SK-N-SH (cell line): ENCODE data around the gene AFMID. TPM values are rescaled to one million over a fixed set of nuclear protein-coding genes. Genes with fewer than 3 reads are reported as not detected.

ENCODE experiments used
- CTCF ChIA-PET: fragments of 300-600, 350-600 bp; formaldehyde crosslinking; extraction: SDS; loops from one replicate; lab custom pipeline; 2021; lab: Yijun Ruan, JAX
- POLR2A ChIA-PET: fragments of 350-600 bp; sonication (Branson Sonifier 250); formaldehyde crosslinking; extraction: SDS; loops from one replicate; lab custom pipeline; 2020; ENCODE audit warnings: antibody characterized with exemption, inconsistent platforms; lab: Yijun Ruan, JAX
- DNase-seq: peaks from one replicate; pipeline ENCODE4 v3.0.0; 2012
- H2AFZ ChIP-seq: fragments of 200-600 bp; sonication (generic); 2 replicates; pipeline ENCODE4 v1.8.1; 2016; ENCODE audit warnings: antibody characterized with exemption, mild to moderate bottlenecking, low read depth
- H3F3A ChIP-seq: fragments of 200-600 bp; sonication (generic); replicated peaks from 2 replicates; pipeline ENCODE3; 2016; ENCODE audit warnings: antibody characterized with exemption, mild to moderate bottlenecking; ENCODE audit not compliant: insufficient read depth
- H3K27ac ChIP-seq, 2 experiments: fragments of 200-500 bp in 1 of 2; fragments of 200-600 bp in 1 of 2; sonication (Bioruptor generic) in 1 of 2; sonication (generic), shearing (Covaris generic) in 1 of 2; 2 replicates each; pipeline versions ENCODE4 v1.5.1 to v1.6.1; 2014 to 2016; ENCODE audit warnings: low read depth in 2 of 2, inconsistent platforms in 1 of 2, low read length in 1 of 2, mild to moderate bottlenecking in 1 of 2, mixed read lengths in 1 of 2
- H3K27me3 ChIP-seq: fragments of 200-600 bp; sonication (generic), shearing (Covaris generic); 2 replicates; pipeline ENCODE4 v1.6.1; 2016; ENCODE audit warnings: mixed run types; ENCODE audit not compliant: insufficient read depth
- H3K36me3 ChIP-seq, 2 experiments: fragments of 200-500 bp in 1 of 2; fragments of 200-600 bp in 1 of 2; sonication (Bioruptor generic) in 1 of 2; sonication (generic) in 1 of 2; replicated peaks in 1 of 2; 2 replicates each; pipeline versions ENCODE3 to v1.5.1; 2014 to 2016; ENCODE audit warnings: low read length in 1 of 2, mild to moderate bottlenecking in 1 of 2; ENCODE audit not compliant: insufficient read depth in 2 of 2, control insufficient read depth in 1 of 2
- H3K4me1 ChIP-seq, 2 experiments: fragments of 200-500 bp in 1 of 2; fragments of 200-600 bp in 1 of 2; sonication (Bioruptor generic) in 1 of 2; sonication (generic), shearing (Covaris generic) in 1 of 2; 2 replicates each; pipeline versions ENCODE4 v1.5.1 to v1.6.1; 2014 to 2016; ENCODE audit warnings: low read depth in 1 of 2, low read length in 1 of 2, mixed run types in 1 of 2; ENCODE audit not compliant: insufficient read depth in 2 of 2, control insufficient read depth in 1 of 2
- H3K4me2 ChIP-seq: fragments of 200-600 bp; sonication (generic), shearing (Covaris generic); 2 replicates; pipeline ENCODE4 v1.6.1; 2017; ENCODE audit warnings: mixed run types
- H3K4me3 ChIP-seq, 2 experiments: fragments of 200-500 bp in 1 of 2; fragments of 200-600 bp in 1 of 2; sonication (Bioruptor generic) in 1 of 2; sonication (generic), shearing (Covaris generic) in 1 of 2; 2 replicates each; pipeline versions ENCODE4 v1.5.1 to v1.8.1; 2014 to 2016; ENCODE audit warnings: low read depth in 2 of 2, inconsistent platforms in 1 of 2, low read length in 1 of 2, mild to moderate bottlenecking in 1 of 2, mixed read lengths in 1 of 2, moderate library complexity in 1 of 2
- H3K79me2 ChIP-seq: fragments of 200-600 bp; sonication (generic); 2 replicates; pipeline ENCODE4 v1.8.1; 2017; ENCODE audit warnings: mild to moderate bottlenecking; ENCODE audit not compliant: insufficient read depth
- H3K9ac ChIP-seq: fragments of 200-600 bp; sonication (generic); 2 replicates; pipeline ENCODE4 v1.6.1; 2017; ENCODE audit warnings: mixed run types
- H3K9me2 ChIP-seq: fragments of 200-600 bp; sonication (generic); 2 replicates; pipeline ENCODE4 v1.6.1; 2017; ENCODE audit warnings: mixed run types
- H3K9me3 ChIP-seq: fragments of 200-600 bp; sonication (generic); 2 replicates; pipeline ENCODE4 v1.6.1; 2017; ENCODE audit warnings: mixed run types, mild to moderate bottlenecking, moderate library complexity
- H4K20me1 ChIP-seq: fragments of 200-600 bp; sonication (generic); 2 replicates; pipeline ENCODE4 v1.6.1; 2017; ENCODE audit warnings: mild to moderate bottlenecking, mixed run types; ENCODE audit not compliant: insufficient read depth
- CHD2 ChIP-seq: fragments of 150-350 bp; IDR thresholded peaks from 2 replicates; pipeline ENCODE4 v1.6.1; 2018; ENCODE audit warnings: low read length; ENCODE audit not compliant: partially characterized antibody
- EP300 ChIP-seq, 2 experiments: IDR thresholded peaks; 2 replicates each; pipeline versions ENCODE4 v1.4.0 to v1.6.1; 2012; ENCODE audit warnings: borderline replicate concordance in 1 of 2, low read depth in 1 of 2, low read length in 1 of 2
- EZH2phosphoT487 ChIP-seq: fragments of 200-600 bp; sonication (generic); IDR thresholded peaks from 2 replicates; pipeline ENCODE4 v1.6.1; 2017; ENCODE audit warnings: low read depth, mixed run types, mild to moderate bottlenecking, antibody characterized with exemption, moderate library complexity, borderline replicate concordance
- FOXJ3 ChIP-seq: sonication (generic); formaldehyde crosslinking; IDR thresholded peaks from 2 replicates; pipeline ENCODE4 v1.5.1; 2020; ENCODE audit warnings: mild to moderate bottlenecking, missing genetic modification reagents
- FOXM1 ChIP-seq: IDR thresholded peaks from 2 replicates; pipeline ENCODE4 v1.4.0; 2012; ENCODE audit warnings: low read depth, mild to moderate bottlenecking
- GABPA ChIP-seq: IDR thresholded peaks from 2 replicates; pipeline ENCODE4 v1.4.0; 2012; ENCODE audit warnings: low read depth, mild to moderate bottlenecking
- GATA2 ChIP-seq: sonication (generic); formaldehyde crosslinking; IDR thresholded peaks from 2 replicates; pipeline ENCODE4 v1.5.0; 2020; ENCODE audit warnings: mild to moderate bottlenecking, missing genetic modification reagents
- IRF3 ChIP-seq: fragments of 150-350 bp; IDR thresholded peaks from 2 replicates; pipeline ENCODE4 v1.6.1; 2016; ENCODE audit warnings: mild to moderate bottlenecking, low read depth, low read length
- JUND ChIP-seq: IDR thresholded peaks from 2 replicates; pipeline ENCODE4 v1.4.0; 2012
- NFIC ChIP-seq: IDR thresholded peaks from 2 replicates; pipeline ENCODE4 v1.4.0; 2012; ENCODE audit warnings: borderline replicate concordance
- RXRA ChIP-seq: IDR thresholded peaks from 2 replicates; pipeline ENCODE4 v1.4.0; 2012; ENCODE audit warnings: low read depth, mild to moderate bottlenecking, borderline replicate concordance
- TAF1 ChIP-seq: IDR thresholded peaks from 2 replicates; pipeline ENCODE4 v1.6.1; 2012; ENCODE audit warnings: low read depth, mild to moderate bottlenecking, low read length, moderate library complexity, borderline replicate concordance
- TCF12 ChIP-seq: IDR thresholded peaks from 2 replicates; pipeline ENCODE4 v1.4.0; 2012
- TEAD4 ChIP-seq: IDR thresholded peaks from 2 replicates; pipeline ENCODE4 v1.4.0; 2012; ENCODE audit warnings: mild to moderate bottlenecking, borderline replicate concordance; ENCODE audit not compliant: insufficient read depth
- USF2 ChIP-seq: fragments of 150-350 bp; IDR thresholded peaks from 2 replicates; pipeline ENCODE4 v1.6.1; 2017; ENCODE audit warnings: antibody characterized with exemption, low read length, low read depth, borderline replicate concordance
- YY1 ChIP-seq: IDR thresholded peaks from 2 replicates; pipeline ENCODE4 v1.4.0; 2012; ENCODE audit warnings: low read depth, mild to moderate bottlenecking
- ZBTB33 ChIP-seq: IDR thresholded peaks from 2 replicates; pipeline ENCODE4 v1.4.0; 2012; ENCODE audit warnings: low read depth, borderline replicate concordance
- WGBS: methylation state at CpG from one replicate; pipeline ENCODE4 v1.1.6; 2017; ENCODE audit warnings: low lambda C conversion rate; 5-methylcytosine and 5-hydroxymethylcytosine counted together
- polyA plus RNA-seq, 3 experiments: library from polyadenylated mRNA; depleted of rRNA; stranded (reverse); fragments of >200 nt; gene quantifications; 2 replicates each; pipeline ENCODE4 v1.2.3, GENCODE V29; 2012
- TF ChIP-seq, protein P1 (sequence below): IDR thresholded peaks from 2 replicates; pipeline ENCODE4 v1.4.0; 2012; ENCODE audit warnings: low read depth
- TF ChIP-seq, protein P2 (sequence below): fragments of 200-600 bp; sonication (generic); IDR thresholded peaks from 2 replicates; pipeline ENCODE4 v1.6.1; 2017; ENCODE audit warnings: antibody characterized with exemption, mild to moderate bottlenecking, moderate library complexity
- TF ChIP-seq, protein P3 (sequence below): IDR thresholded peaks from 2 replicates; pipeline ENCODE4 v1.4.0; 2012; ENCODE audit warnings: low read depth, borderline replicate concordance

AFMID gene
- polyA plus RNA-seq, 1 of the 3 experiments (the other 2 are of a cell fraction), result 44.4 TPM

- no peak for DNase-seq
- Histone ChIP-seq H3K36me3 (peaks cover 5 to 6% of the 10 kb centered on the region in 2 experiments), H4K20me1 (no peaks in the 10 kb centered on the region), H2AFZ (no peak overlapping the region), H3K9ac (no peak overlapping the region), H3K9me3 (no peaks in the 10 kb centered on the region), H3K79me2 (no peaks in the 10 kb centered on the region), H3K4me3 (no peak overlapping the region), H3F3A (peaks cover 32% of the 10 kb centered on the region), H3K4me2 (no peak overlapping the region), H3K27ac (peak overlapping the region in 1 of 2 experiments; percentile 98; a peak in 2 of 4 replicates), H3K9me2 (no peaks in the 10 kb centered on the region), H3K27me3 (peaks cover 11% of the 10 kb centered on the region), H3K4me1 (peaks cover 8 to 54% of the 10 kb centered on the region in 2 experiments; a peak in 3 of 4 replicates)
- TF ChIP-seq GATA2 (CRISPR knock-in tag) (no peak), IRF3 (no peak), RXRA (no peak), FOXJ3 (CRISPR knock-in tag) (no peak), EZH2phosphoT487 (no peak), FOXM1 (no peak), JUND (no peak), USF2 (no peak), YY1 (no peak), CHD2 (no peak), NFIC (no peak), ZBTB33 (no peak), EP300 (IDR thresholded peaks at IDR 0.05; ENCODE audit: borderline replicate concordance in 1 of 2, low read depth in 1 of 2, low read length in 1 of 2) (no peak), GABPA (no peak), TEAD4 (no peak), TAF1 (no peak), TCF12 (no peak)
- TF ChIP-seq, protein P1, sequence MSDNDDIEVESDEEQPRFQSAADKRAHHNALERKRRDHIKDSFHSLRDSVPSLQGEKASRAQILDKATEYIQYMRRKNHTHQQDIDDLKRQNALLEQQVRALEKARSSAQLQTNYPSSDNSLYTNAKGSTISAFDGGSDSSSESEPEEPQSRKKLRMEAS, result no peak
- TF ChIP-seq, protein P2, sequence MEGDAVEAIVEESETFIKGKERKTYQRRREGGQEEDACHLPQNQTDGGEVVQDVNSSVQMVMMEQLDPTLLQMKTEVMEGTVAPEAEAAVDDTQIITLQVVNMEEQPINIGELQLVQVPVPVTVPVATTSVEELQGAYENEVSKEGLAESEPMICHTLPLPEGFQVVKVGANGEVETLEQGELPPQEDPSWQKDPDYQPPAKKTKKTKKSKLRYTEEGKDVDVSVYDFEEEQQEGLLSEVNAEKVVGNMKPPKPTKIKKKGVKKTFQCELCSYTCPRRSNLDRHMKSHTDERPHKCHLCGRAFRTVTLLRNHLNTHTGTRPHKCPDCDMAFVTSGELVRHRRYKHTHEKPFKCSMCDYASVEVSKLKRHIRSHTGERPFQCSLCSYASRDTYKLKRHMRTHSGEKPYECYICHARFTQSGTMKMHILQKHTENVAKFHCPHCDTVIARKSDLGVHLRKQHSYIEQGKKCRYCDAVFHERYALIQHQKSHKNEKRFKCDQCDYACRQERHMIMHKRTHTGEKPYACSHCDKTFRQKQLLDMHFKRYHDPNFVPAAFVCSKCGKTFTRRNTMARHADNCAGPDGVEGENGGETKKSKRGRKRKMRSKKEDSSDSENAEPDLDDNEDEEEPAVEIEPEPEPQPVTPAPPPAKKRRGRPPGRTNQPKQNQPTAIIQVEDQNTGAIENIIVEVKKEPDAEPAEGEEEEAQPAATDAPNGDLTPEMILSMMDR, result no peak
- TF ChIP-seq, protein P3, sequence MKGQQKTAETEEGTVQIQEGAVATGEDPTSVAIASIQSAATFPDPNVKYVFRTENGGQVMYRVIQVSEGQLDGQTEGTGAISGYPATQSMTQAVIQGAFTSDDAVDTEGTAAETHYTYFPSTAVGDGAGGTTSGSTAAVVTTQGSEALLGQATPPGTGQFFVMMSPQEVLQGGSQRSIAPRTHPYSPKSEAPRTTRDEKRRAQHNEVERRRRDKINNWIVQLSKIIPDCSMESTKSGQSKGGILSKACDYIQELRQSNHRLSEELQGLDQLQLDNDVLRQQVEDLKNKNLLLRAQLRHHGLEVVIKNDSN, result no peak
- CTCF ChIA-PET, result interaction anchor here (0.6 to 13.9 kb wide), 11 partner anchors 9 to 684 kb away, joined by 3 to 196 read pairs (median 5); partner anchors contain the start of gene TK1
- POLR2A ChIA-PET, result interaction anchor here (0.7 to 3.5 kb wide), 4 partner anchors 10 to 269 kb away, joined by 3 to 16 read pairs (median 3); partner anchors contain the start of gene TNRC6C
- 86% methylated on average over 20 of the region's 20 CpGs for WGBS
Observed at GRCh38 chr17:78226759-78227454, 39.7 kb downstream of the AFMID start.
